Fibroblast of peridontal ligament (primary cell): ENCODE results near the gene LYPD1.
"Not testable (repeated sequence)": the region's sequence is repeated elsewhere in the genome, so short reads cannot be mapped to it uniquely, and the experiment has no call there.

ENCODE experiments used
- DNase-seq: peaks from one replicate; pipeline ENCODE4 v3.0.0-alpha.2; 2010; ENCODE audit errors: extremely low read depth

Gene LYPD1

GRCh38 chr2:132669908-132670495, at the start of gene LYPD1:
Gene LYPD1, minus strand, starts transcription at chr2:132670205. Its CDS starts 273 bp downstream, at chr2:132669932.
- no peak for DNase-seq

- no peak for DNase-seq
Observed at GRCh38 chr2:132719480-132719879, 49.5 kb upstream of the LYPD1 start.

DNA sequence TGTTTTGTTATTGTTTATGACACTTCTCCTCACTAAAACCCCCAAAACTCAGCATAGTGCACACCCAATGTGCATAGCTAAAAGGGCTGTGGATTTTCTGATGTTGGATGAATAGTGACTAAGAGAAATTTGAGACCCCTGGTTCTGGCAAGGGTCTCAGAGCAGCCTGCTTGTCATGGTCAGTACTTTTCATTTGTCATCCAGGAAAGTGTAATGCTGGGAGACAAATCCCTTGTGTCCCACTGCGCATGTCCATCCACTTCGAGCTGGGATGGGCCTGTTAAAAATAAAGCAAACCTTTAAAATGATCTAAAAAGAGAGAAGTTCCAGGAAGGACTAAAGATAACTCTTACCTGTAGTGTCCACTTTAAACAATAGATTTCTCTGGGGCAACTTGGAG, 46.9 kb upstream of the LYPD1 start:
- DNase-seq, result no peak

DNA sequence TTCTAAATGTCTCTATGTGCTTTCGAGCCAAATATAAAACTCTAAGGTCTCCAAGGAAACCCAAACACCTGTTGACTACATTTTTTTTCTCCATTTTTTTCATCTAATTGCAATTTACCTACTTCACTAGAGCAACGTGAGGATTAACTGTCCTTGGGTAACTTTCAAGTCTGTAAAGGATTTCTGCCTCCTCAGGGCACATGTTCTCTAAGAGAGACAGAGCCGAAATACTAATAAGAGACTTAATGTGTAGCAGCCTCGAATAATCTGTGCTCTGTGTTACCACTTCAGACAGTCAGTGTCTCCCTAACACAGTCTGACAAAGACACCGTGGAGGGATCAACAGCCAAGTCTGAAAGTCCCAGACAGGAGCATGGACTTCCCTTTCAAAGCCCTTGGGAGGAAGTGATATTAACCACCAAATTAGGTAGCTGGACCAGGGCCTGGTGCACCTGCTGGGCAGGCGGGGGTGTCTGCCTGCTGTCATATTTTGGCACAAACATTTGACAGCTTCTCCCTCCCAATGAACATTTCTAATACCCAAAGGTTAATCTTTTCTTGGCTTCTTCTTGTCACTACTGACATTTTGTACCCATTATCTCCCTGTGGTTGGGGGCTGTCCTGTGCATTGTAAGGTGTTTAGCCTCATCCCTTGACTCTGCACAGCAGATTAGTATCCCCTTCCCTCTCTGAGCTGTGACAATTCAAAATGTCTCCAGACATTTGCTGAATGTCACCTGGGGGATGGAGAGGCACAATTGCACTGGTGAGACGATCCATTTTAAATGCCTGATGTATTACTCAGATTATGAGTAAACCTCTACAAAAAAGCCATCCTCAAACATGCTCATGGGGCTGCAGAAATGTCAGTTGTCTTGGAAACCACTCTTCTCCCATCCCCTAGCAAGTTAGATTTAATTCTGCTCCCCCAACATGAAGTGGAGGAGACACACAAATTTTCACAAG, 45.7 kb upstream of the LYPD1 start:
- no peak for DNase-seq

DNA sequence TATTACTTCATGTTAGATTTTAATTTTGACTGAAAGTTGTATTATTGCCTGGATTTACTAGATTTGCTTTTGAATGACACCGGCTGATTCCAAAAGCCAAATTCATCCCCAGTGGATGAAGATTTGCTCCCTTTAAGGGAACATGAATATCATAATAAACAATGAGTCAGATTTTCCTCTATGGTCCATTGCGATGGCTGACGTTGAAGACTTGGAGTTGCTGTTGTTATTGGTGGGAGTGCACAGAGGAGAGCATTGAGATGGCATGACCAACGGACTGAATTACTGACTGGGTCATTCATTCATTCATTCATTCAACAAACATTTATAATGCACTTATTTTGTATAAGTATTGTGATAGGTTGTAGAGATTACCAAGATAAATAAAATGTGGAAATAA, 33.4 kb upstream of the LYPD1 start:
- DNase-seq, result peak; percentile 93

DNA sequence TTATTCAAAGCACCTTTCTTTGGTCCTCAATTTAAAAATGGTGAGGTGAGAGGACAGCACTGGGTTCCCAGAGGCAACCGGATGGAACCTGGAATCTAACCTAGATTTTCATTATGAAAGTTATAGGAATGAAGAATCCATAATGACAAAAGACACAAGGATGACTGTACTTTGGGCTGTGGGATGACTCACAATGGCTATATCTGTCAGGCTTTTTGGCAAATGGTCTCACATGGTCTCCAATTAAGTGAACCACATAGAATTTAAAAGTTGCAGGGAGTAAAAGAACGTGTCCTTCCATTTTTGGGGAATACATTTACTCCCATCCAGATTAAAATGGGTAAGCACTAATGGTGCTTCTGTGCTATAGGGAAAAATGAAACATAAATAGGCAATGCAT, 31.8 kb upstream of the LYPD1 start:
- DNase-seq, result peak; percentile 70

GRCh38 chr2:132699802-132700201, 29.8 kb upstream of the LYPD1 start:
- DNase-seq, result not testable (repeated sequence)

DNA sequence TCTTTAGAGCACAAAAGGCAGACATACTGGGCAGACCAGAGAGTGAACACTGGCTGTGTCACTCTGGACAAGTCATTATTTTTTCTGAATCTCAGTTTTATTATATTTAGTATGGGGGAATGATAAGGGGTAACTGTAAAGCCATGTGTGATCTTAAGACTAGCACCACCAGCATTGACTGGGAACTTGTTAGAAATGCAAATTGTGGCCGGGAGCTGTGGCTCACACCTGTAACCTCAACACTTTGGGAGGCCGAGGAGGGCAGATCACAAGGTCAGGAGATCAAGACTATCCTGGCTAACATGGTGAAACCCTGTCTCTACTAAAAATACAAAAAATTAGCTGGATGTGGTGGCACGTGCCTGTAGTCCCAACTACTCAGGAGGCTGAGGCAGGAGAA, 28.3 kb upstream of the LYPD1 start:
- not testable (repeated sequence) for DNase-seq

DNA sequence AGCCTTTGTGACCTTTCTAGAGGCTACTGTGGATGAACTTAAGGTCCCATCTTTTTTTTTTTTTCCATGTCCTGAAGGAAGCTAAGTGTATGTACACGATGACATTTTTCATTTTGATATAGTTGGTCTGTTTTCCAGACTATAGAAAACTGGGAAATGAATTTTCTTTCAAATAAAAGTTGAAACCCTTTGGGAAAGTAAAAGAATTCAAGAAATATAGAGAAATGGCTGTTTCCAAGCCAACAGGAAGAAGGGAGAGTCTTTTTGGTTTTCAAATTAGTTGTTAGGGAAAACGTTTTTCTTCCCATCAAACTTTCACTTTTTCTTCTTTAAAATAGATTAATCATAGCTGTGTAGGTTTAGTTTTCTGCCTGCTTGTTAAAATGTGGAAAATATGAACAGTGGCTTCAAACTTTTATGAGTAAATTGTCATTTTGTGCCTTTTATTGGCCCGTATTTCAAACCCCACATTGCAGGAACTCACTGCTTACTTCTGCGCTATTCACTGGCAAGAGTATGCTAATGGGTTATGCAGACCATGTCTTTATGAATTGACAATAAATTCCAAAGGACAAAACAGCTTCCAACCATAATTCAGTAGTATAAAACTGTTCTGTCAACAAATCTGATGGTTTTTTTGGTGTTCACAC, 27.7 kb upstream of the LYPD1 start:
- no peak for DNase-seq

- DNase-seq, result peak; percentile 86
Observed at GRCh38 chr2:132692816-132693215, 22.8 kb upstream of the LYPD1 start.

DNA sequence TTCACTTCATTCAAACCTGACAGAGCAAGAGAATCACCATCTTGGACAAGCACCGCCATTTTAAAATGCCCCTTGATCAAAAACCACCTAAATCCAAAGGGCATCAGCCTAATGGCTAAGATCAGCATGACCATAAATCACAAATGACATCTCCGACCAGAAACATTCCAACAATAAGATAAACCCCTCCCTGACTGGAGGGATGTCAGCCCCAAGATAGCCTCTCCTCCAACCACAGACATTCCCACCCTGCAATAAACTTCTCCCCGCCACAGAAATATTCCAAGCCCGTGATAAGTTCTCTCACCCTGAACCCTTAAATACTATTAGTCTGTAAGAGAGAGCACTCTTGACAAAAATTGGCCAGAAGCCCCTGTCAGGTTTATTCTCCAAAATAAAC, 21.6 kb upstream of the LYPD1 start:
- no peak for DNase-seq

GRCh38 chr2:132690664-132691303, 20.8 kb upstream of the LYPD1 start:
- DNase-seq, result peak; percentile 87

GRCh38 chr2:132681766-132682165, 11.8 kb upstream of the LYPD1 start:
- no peak for DNase-seq

DNA sequence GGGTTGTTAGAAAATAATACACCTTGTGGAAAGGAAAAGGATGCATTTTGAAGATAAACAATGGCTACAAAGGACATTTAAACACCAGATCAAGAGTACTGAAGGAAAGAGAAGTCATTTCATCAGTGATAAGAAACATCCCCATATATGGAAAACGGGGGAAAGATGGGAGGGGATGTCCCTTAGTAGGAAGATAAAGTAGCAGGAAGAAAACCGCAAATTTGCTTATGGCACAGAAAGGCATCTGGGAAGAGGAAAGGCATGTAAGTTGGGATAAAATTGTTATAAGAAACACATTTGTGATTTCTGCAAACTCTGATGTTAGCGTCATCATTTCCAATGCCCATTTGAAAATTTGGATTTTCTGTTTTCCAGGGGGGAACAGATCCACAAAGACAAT, 10.5 kb upstream of the LYPD1 start:
- DNase-seq, result no peak

DNA sequence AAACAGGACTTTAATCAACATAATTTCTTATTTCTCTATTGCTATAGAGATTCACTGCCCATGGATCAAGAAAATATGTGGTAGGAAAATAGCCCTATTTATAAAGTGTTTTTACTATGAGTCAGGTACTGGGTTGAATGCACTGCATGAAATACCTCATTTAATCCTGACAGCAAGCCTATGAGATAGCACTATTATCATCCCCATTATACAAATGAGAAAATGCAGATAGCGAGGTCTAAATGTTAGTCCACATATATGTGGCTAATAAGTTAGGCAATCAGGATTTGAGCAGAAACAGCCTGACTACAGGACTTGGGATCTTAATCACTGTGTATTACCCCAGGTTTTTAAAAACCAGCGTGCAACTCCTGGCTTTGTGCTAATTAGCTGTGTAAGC, 8.5 kb upstream of the LYPD1 start:
- DNase-seq, result no peak

GRCh38 chr2:132677661-132678060, 7.7 kb upstream of the LYPD1 start:
- peak; percentile 52 for DNase-seq

- peak; percentile 38 for DNase-seq
Observed at GRCh38 chr2:132676999-132677398, 7.0 kb upstream of the LYPD1 start.

- peak; percentile 78 for DNase-seq
Observed at GRCh38 chr2:132671151-132671835, 1.3 kb upstream of the LYPD1 start.

DNA sequence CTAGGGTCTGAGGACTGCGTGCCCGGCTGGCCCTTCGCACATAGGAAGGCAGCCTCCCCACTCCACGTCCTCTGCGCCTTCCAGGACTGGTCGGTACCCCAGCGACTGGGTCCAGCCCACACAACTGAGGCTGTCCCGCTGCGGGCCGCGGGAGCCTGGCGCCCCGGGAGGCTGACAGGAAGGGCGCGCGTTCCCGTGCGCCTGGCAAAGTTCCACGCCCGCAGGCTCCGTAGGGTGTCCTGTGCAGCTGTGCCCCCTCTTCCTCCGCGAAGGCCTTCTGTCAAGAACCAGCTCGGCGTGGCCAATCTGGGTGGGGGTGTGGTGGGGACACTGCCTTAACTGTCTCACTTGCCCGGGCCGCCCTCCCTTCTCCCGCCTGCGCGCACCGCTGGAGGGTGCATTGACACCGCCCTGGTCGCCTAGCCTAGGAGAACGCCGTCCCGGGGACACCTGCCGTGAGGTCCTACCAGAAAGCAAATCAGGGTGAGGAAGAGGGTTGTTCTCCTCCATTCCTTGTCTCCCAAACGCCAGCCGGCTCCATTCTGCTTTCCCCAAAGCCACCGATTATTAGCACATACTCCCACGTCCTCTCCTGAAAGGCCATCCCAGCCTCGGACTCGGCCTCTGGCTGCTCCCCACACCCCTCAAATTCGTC, 618 bp upstream of the LYPD1 start:
- no peak for DNase-seq

- DNase-seq, result no peak
Observed at GRCh38 chr2:132668987-132669907, 758 bp downstream of the LYPD1 start.
